Hindlimb muscle (tissue), 1 donor: ENCODE data around the gene DDN. TPM values are rescaled to one million over a fixed set of nuclear protein-coding genes. Genes with fewer than 3 reads are reported as not detected.

Experiments
- DNase-seq: peaks from one replicate; pipeline ENCODE4 v3.0.0-alpha.2; 2013
- polyA plus RNA-seq: library from polyadenylated mRNA; unstranded; fragments of 120-200 nt; gene quantifications from one replicate; pipeline ENCODE4 v1.2.1, GENCODE V29; 2013; ENCODE audit not compliant: insufficient read length

DDN gene
- polyA plus RNA-seq, 1 donor = 32.5 TPM

DNA sequence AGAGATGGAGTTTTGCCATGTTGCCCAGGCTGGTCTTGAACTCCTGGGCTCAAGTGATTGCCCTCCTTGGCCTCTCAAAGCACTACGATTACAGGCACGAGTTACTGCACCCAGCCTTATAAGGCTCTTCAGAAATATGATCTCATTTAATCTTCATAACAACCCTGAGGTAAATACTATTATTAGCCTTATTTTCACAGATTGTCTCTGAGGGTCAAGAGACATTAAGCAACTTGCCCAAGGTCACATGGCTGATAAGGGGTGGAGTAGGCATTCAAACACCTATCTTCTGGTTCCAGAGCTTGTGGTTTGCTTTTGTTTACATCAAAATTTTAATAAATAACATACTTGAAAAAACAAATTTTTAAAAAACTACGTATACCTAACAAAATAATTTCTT is 14.3 kb upstream of the DDN start:
- no peak for DNase-seq

GRCh38 chr12:49012739-49013138 is 13.6 kb upstream of the DDN start:
- no peak for DNase-seq

- DNase-seq = no peak
These were observed 11.0 kb upstream of the DDN start for GRCh38 chr12:49010092-49010668.

DNA sequence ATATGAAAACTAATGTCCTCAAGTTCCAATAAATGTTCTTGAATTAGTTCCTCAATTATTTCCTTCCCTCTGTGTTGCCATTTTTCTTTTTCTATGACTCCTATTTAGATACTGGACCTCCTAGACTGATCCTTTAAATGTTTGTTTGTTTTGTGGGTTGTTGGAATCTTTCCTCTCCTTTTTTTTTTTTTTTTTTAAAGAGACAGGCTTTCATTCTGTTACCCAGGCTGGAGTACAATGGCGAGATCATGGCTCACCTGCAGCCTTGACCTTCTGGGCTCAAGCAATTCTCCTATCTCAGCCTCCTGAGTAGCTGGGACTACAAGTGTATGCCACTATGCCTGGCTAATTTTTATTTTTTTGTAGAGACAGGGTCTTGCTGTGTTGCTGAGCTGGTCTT is 9.8 kb upstream of the DDN start:
- no peak for DNase-seq

- DNase-seq = no peak
These were observed 1.2 kb upstream of the DDN start for GRCh38 chr12:49000346-49000745.

GRCh38 chr12:48998497-48999353 is 450 bp downstream of the DDN start:
- no peak for DNase-seq

GRCh38 chr12:48997719-48998496 is 1.3 kb downstream of the DDN start:
- DNase-seq = no peak

- DNase-seq = peak; percentile 82
These were observed 2.1 kb downstream of the DDN start for GRCh38 chr12:48996794-48997718.

DNA sequence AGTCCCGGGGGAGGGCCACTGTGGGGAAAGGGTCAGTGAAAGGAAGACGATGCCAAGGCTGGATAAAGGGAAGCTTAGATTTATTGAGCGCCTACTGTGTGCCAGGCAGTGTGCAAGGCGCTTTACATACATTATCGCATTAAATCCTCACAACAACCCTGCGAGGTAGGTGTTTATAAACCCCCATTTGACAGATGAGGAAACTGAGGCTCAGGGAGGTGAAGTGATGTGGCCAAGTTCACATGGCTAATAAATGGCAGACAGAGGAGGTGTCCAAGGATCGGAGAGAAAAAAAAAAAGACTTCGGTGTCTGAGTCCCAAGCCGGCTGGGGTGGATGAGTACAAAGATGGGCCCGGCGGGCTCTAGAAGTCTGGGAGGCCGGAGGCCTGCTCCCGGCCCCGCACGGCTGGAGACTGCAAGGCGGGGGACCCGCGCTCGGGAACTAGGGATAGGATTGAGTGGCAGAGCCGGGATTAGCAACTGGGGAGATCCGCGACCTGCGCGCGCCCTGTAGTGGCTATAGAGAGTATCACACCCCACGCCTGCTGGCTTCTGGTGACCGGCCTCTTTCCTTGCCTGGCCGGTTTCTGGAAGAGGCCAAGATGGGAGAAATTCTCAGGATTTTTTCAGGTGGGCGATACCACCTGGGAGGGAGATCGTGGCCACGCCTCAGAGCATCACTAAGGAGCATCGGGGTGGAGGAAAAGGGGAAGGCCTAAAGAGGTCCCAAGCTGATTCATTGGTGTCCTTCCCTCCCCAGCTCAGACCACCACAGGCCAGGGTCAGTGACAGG is 3.9 kb downstream of the DDN start:
- peak; percentile 80 for DNase-seq

DNA sequence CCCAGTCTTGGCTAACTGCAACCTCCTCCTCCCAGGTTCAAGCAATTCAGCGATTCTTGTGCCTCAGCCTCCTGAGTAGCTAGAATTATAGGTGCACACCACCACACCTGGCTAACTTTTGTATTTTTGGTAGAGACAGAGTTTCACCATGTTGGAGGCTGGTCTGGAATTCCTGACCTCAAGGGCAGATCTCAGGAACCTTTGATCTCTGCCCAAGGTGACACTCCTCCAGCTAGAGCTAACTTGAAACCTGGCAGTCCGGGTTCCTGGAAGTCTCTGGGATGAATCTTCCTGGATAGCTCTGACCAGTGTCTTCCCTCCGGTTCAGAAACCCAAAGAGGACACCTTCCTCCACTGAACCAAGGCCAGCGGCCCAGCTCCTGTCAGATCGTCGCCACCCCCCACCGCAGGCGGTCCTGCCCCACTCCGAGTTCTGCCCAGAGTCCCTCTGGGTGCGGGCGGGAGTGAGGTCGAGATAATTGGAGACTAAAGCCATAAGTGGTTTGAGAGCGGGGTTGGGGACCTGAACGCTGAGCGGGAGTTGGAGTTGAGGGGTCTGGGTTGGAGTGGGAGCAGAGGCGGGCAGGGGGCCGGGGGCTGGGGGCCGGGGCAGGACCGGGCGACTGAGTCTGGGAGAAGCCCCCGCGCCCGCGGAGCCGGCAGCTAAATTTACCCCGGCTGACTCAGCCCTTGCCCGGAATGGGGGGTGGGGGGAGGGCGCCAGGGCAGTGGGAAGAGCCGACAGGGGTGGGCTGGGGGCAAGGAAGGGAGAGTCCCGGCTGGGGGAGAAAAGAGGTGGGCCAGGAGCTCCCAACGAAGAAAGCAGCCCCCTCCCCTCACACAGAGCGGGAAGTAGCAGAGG is 4.7 kb downstream of the DDN start:
- no peak for DNase-seq

- DNase-seq = no peak
These were observed 5.4 kb downstream of the DDN start for GRCh38 chr12:48993787-48994186.

- DNase-seq = no peak
These were observed 7.7 kb downstream of the DDN start for GRCh38 chr12:48991247-48992050.

- no peak for DNase-seq
These were observed 8.6 kb downstream of the DDN start for GRCh38 chr12:48990552-48990951.

DNA sequence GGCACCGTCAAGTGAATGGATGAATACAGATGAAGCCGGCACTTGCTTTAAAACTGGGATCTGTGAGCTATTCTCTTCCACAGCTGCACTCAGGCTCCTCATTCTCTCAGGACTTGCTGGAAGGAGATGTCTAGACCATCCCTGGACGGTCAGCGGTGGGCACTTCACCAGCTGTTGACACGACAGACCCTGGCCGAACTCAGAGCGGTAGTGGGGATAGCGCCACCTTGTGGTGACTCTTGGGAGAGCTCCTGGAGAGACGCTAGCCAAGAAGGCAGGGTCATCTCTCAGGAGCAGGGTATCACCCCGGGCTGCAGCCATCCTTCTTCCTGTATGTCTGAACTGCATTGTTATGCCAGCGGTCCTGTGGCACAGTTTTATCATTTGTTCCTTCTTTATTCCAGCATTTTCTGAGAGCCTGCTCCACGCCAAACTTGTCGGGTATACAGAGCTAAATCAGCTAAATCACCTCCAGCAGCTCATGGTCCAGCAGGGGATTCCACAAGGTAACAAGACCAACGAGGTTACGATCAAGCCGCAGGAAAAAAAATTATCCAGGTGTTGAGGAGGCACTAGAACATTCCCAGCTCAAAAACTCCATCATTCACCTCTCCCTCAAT is 11.0 kb downstream of the DDN start:
- no peak for DNase-seq

DNA sequence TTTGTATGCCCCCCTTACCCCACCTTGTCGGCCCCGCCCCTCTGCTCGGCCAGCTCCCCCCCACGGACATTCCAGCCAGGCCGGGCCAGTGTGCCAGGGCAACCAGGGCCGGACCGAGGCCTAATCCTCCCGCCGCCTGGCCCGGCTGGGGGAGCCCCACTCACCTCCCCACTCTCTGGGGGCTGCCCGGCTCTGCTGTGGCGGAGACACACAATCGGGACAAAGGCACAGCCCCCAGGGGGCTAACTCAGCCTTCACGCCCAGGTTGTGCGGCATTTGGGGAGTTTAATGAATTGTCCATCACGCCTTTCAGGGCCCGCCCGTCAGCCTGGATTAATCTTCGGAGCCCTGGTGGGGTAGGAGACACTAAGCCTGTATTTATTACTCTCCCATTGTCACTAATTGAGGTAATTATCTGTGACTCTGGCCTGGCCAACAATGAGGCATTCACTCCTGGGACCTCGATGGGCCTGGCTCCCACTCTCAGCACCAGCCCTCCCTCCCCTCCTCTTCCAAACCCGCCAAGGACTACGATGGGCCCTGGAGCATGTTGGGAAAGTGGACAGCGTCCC is 12.4 kb downstream of the DDN start:
- no peak for DNase-seq

GRCh38 chr12:48985901-48986300 is 13.3 kb downstream of the DDN start:
- DNase-seq = no peak

DNA sequence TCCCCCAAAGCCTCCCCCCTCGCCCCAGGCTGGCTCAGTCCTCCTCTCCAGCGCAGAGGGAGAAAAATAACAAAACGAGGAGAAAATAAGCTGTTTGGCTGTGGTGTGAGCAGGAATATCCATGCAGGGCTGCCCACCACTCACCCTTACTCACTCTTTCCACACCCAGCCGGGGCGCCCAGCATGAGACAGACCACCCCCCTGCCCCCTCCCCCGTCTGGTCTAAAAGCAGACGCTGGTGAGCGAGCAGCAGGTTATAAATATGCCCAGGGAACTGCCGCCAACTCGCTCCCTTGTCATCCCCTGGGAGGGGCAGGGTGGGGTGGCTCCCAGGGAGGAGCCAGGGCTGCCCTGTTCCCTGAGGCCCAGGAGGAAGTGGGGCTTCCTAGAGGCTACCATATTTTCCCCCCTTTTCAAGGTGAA is 13.7 kb downstream of the DDN start:
- no peak for DNase-seq

- no peak for DNase-seq
These were observed 16.6 kb downstream of the DDN start for GRCh38 chr12:48982397-48983080.
